ENCODE data around the gene IGFBP2. TPM values are rescaled to one million over a fixed set of nuclear protein-coding genes. Genes with fewer than 3 reads are reported as not detected.
A peak's percentile ranks its signal among the peaks of the same experiment; 100 is the strongest.

IGFBP2 gene
- total and polyA plus RNA-seq, 2 of the 8 experiments (the other 6 are each of a cell fraction or from before 2014, with no cell fraction given), result 326 to 782 TPM

GRCh38 chr2:216606551-216607276, 26.5 kb upstream of the IGFBP2 start (continued):
- TF ChIP-seq CHD7 (IDR thresholded peaks at IDR 0.05; ENCODE audit: insufficient replicate concordance, low read length) (no peak), POU5F1 (IDR thresholded peaks at IDR 0.05; ENCODE audit: low read depth, low read length) (no peak), BACH1 (IDR thresholded peaks at IDR 0.05; ENCODE audit: low read length) (no peak), KDM4A (IDR thresholded peaks at IDR 0.05; ENCODE audit: low read depth, low read length, severe bottlenecking) (no peak), NRF1 (IDR thresholded peaks at IDR 0.05; ENCODE audit: low read depth, low read length) (no peak), TAF1 (IDR thresholded peaks at IDR 0.05; ENCODE audit: low read depth, low read length) (peak; percentile 31; the same call in 1 of the 2 replicates), GTF2F1 (IDR thresholded peaks at IDR 0.05; ENCODE audit: borderline replicate concordance, low read depth, low read length) (no peak), RXRA (IDR thresholded peaks at IDR 0.05; ENCODE audit: insufficient read depth, low read depth, low read length) (no peak), CREB1 (IDR thresholded peaks at IDR 0.05) (peak; percentile 92), JUND (IDR thresholded peaks at IDR 0.05; ENCODE audit: low read length) (no peak), CHD1 (IDR thresholded peaks at IDR 0.05; ENCODE audit: low read depth, low read length) (no peak)

Data from H1 (cell line).